RWPE2 (cell line): ENCODE measurements around the gene KCNAB3.

ENCODE experiments used
- ATAC-seq: fragments of 200-7000 bp; cut with Tn5 transposase; 3 replicates; pipeline ENCODE4 v1.9.1; 2021; ENCODE audit warnings: low read depth
- DNase-seq: peaks from one replicate; pipeline ENCODE4 v3.0.0-alpha.2; 2020; ENCODE audit warnings: low spot score
- H3K27ac ChIP-seq: fragments of 450-650 bp; 2 replicates; pipeline ENCODE4 v1.5.1; 2017; ENCODE audit warnings: mild to moderate bottlenecking; ENCODE audit not compliant: poor library complexity, severe bottlenecking
- H3K27me3 ChIP-seq: fragments of 250-450 bp; sonication (Bioruptor Pico); 2 replicates; pipeline ENCODE4 v1.5.1; 2021; ENCODE audit warnings: mild to moderate bottlenecking, moderate library complexity; ENCODE audit not compliant: insufficient read depth, poor library complexity, severe bottlenecking
- H3K36me3 ChIP-seq: fragments of 250-450 bp; sonication (Bioruptor Pico); 2 replicates; pipeline ENCODE4 v1.5.1; 2020; ENCODE audit warnings: low read depth, mild to moderate bottlenecking, moderate library complexity
- H3K4me1 ChIP-seq: fragments of 250-450 bp; sonication (Bioruptor Pico); 2 replicates; pipeline ENCODE4 v1.5.1; 2021; ENCODE audit warnings: mild to moderate bottlenecking, moderate library complexity; ENCODE audit not compliant: insufficient read depth, poor library complexity, severe bottlenecking
- H3K4me3 ChIP-seq: fragments of 250-450 bp; sonication (Bioruptor Pico); 2 replicates; pipeline ENCODE4 v1.5.1; 2021; ENCODE audit warnings: mild to moderate bottlenecking, moderate library complexity; ENCODE audit not compliant: severe bottlenecking
- H3K9me3 ChIP-seq: fragments of 250-450 bp; sonication (Bioruptor Pico); 2 replicates; pipeline ENCODE4 v1.5.1; 2021; ENCODE audit warnings: mild to moderate bottlenecking, moderate library complexity; ENCODE audit not compliant: severe bottlenecking
- TF ChIP-seq, protein P1 (sequence below): fragments of 450-650 bp; IDR thresholded peaks from one replicate; pipeline ENCODE4 v1.5.1; 2017; ENCODE audit warnings: mild to moderate bottlenecking, moderate library complexity; ENCODE audit not compliant: poor library complexity, severe bottlenecking

Gene KCNAB3

DNA sequence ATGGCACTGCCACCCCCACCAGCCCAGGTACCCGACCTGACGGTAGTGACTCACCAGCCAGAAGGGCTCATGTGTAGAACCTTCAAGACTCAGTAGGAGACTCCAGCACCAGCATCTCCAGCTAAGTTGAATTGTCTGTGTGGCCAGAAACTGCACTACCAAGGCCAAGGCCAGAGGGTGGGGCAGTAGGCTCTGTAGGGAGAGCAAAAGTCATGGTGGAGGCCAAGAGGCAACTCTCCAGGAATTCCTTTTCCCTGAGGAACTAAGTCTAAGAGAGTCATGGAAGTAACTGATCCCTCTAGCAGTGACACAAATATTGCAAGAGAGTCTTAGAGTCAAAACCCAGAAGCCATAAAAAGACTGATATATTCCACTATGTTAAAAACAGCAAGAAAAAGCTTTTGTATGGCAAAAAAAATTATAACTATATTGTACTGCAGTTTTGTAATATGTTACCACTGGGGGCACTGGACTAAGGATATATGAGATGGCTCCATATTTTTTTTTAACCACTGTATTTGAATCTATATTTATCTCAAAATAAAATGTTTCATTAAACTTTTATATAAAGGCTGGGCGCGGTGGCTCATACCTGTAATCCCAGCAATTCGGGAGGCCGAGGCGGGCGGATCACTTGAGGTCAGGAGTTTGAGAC, 42.6 kb upstream of the KCNAB3 start:
- TF ChIP-seq, protein P1, sequence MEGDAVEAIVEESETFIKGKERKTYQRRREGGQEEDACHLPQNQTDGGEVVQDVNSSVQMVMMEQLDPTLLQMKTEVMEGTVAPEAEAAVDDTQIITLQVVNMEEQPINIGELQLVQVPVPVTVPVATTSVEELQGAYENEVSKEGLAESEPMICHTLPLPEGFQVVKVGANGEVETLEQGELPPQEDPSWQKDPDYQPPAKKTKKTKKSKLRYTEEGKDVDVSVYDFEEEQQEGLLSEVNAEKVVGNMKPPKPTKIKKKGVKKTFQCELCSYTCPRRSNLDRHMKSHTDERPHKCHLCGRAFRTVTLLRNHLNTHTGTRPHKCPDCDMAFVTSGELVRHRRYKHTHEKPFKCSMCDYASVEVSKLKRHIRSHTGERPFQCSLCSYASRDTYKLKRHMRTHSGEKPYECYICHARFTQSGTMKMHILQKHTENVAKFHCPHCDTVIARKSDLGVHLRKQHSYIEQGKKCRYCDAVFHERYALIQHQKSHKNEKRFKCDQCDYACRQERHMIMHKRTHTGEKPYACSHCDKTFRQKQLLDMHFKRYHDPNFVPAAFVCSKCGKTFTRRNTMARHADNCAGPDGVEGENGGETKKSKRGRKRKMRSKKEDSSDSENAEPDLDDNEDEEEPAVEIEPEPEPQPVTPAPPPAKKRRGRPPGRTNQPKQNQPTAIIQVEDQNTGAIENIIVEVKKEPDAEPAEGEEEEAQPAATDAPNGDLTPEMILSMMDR: peak; percentile 36
- no peak overlapping the region for H3K27ac ChIP-seq
- H3K27me3 ChIP-seq: no peaks in the 10 kb centered on the region
- DNase-seq: no peak
- no peak overlapping the region for H3K4me3 ChIP-seq
- H3K9me3 ChIP-seq: peaks cover 3% of the 10 kb centered on the region
- H3K36me3 ChIP-seq: no peaks in the 10 kb centered on the region
- H3K4me1 ChIP-seq: no peaks in the 10 kb centered on the region
- ATAC-seq: no peak

DNA sequence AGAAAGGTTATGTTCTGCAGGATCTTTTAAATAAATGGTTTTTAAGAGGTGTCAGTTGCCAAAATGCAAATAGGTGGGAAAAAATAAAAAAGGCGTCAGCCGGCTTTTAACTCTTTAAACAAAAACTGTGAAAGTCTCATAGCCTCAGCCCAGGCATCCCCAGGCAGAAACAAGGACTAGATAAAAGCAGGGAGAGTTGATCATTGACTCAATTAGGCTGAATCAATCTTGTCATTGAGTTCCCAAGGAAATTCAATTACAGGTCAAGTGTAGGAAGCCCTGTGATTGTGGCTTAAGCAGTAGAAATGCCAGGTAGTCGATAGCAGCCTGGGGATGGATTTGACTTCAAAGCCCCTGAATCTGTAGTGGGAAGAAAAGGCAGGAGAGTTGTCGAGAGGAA, 42.0 kb upstream of the KCNAB3 start:
- DNase-seq (no peak), ATAC-seq (no peak)
- Histone ChIP-seq H3K36me3 (no peaks in the 10 kb centered on the region), H3K4me1 (no peaks in the 10 kb centered on the region), H3K27me3 (no peaks in the 10 kb centered on the region), H3K27ac (no peak overlapping the region), H3K9me3 (peaks cover 3% of the 10 kb centered on the region), H3K4me3 (no peak overlapping the region)
- TF ChIP-seq, protein P1: no peak

DNA sequence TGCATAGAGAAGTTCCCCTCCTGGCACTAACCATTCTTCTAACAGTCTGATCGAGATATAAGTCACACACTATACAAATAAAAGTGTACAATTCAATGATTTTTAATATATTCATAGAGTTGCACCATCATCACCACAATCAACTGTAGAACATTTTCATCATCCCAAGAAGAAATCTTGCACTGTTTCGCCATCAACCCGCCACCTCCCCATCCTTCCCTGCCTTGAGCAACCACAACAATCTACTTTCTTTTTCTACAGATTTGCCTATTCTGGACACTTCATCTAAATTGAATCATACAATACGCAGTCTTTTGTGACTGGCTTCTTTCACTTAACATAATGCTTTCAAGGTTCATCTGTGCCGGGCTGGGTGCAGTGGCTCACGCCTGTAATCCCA, 39.8 kb upstream of the KCNAB3 start:
- Histone ChIP-seq H3K9me3 (no peaks in the 10 kb centered on the region), H3K4me1 (no peaks in the 10 kb centered on the region), H3K27me3 (no peaks in the 10 kb centered on the region), H3K36me3 (no peaks in the 10 kb centered on the region), H3K4me3 (no peak overlapping the region), H3K27ac (no peak overlapping the region)
- TF ChIP-seq, protein P1: no peak
- DNase-seq (no peak), ATAC-seq (no peak)

DNA sequence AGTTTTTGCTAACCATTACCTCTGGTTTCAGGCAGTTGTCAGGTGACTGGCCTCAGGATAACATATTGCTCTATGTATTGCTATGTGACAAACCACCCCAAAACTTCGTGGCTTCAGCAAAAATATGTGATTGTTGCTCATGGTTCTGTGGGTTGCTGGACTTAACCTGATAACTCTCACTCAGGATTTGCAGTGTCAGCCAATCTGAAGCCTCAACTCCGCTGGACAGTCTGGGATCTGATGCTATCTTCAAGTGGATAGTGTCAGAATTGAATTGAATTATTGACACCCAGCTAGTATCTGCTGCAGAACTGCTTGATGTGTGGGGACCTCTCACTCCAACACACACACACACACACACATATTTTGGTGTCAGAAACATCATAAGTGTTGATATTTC, 38.1 kb upstream of the KCNAB3 start:
- TF ChIP-seq, protein P1: no peak
- Histone ChIP-seq H3K4me3 (no peak overlapping the region), H3K27ac (no peak overlapping the region), H3K9me3 (no peaks in the 10 kb centered on the region), H3K36me3 (no peaks in the 10 kb centered on the region), H3K27me3 (no peaks in the 10 kb centered on the region), H3K4me1 (no peaks in the 10 kb centered on the region)
- DNase-seq (no peak), ATAC-seq (no peak)

DNA sequence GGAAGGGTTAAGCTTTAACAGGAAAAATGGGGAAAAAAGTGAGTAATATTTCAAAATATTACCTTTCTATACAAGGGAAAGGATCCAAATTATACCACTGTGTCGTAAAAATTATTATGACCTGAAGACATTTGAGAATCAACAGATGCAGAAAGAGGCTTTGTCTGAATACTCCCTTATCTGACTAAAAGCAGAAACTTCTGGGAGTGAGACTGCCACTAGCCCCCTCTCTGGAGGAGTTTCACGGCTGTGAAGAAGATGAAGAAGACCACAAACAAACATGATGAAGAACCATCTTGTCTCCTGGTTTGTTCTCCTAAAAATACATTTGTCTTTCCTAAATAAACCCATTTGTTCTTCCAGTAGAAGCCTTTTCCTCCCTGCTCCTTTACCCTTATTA, 31.8 kb upstream of the KCNAB3 start:
- Histone ChIP-seq H3K9me3 (no peaks in the 10 kb centered on the region), H3K36me3 (no peaks in the 10 kb centered on the region), H3K4me3 (no peak overlapping the region), H3K27me3 (no peaks in the 10 kb centered on the region), H3K27ac (no peak overlapping the region), H3K4me1 (no peaks in the 10 kb centered on the region)
- no peak for ATAC-seq
- TF ChIP-seq, protein P1: no peak
- DNase-seq: no peak
